Activated CD4-positive, alpha-beta T cell treated with anti-CD3 and anti-CD28 coated beads for 1 hour (primary cell): Measurements from ENCODE around the gene GPR78.

Experiments
- DNase-seq: peaks from one replicate; pipeline ENCODE4 v3.0.0-alpha.2; 2020

The GPR78 gene

GRCh38 chr4:8547108-8547911 is 32.9 kb upstream of the GPR78 start:
- DNase-seq, result no peak

- no peak for DNase-seq
These were observed 32.1 kb upstream of the GPR78 start for GRCh38 chr4:8547912-8548730.

GRCh38 chr4:8548731-8549351 is 31.4 kb upstream of the GPR78 start:
- DNase-seq, result no peak

GRCh38 chr4:8549352-8549931 is 30.8 kb upstream of the GPR78 start:
- DNase-seq, result no peak

- DNase-seq, result no peak
These were observed 29.5 kb upstream of the GPR78 start for GRCh38 chr4:8550691-8551090.

- no peak for DNase-seq
These were observed 28.2 kb upstream of the GPR78 start for GRCh38 chr4:8552024-8552423.

- no peak for DNase-seq
These were observed 27.5 kb upstream of the GPR78 start for GRCh38 chr4:8552581-8553205.

GRCh38 chr4:8553216-8553615 is 27.0 kb upstream of the GPR78 start:
- no peak for DNase-seq

- DNase-seq, result no peak
These were observed 26.2 kb upstream of the GPR78 start for GRCh38 chr4:8553991-8554405.

GRCh38 chr4:8554555-8555100 is 25.6 kb upstream of the GPR78 start:
- DNase-seq, result no peak

- DNase-seq, result no peak
These were observed 24.5 kb upstream of the GPR78 start for GRCh38 chr4:8555716-8556115.

GRCh38 chr4:8556341-8557150 is 23.6 kb upstream of the GPR78 start:
- no peak for DNase-seq

- DNase-seq, result no peak
These were observed 22.8 kb upstream of the GPR78 start for GRCh38 chr4:8557151-8558076.

- no peak for DNase-seq
These were observed 21.9 kb upstream of the GPR78 start for GRCh38 chr4:8558080-8558960.

- DNase-seq, result no peak
These were observed 21.2 kb upstream of the GPR78 start for GRCh38 chr4:8559011-8559410.

GRCh38 chr4:8559524-8560264 is 20.5 kb upstream of the GPR78 start:
- DNase-seq, result no peak

- no peak for DNase-seq
These were observed 19.7 kb upstream of the GPR78 start for GRCh38 chr4:8560265-8561047.

GRCh38 chr4:8564595-8564994 is 15.6 kb upstream of the GPR78 start:
- DNase-seq, result no peak
